ENCODE results near the gene SYT11. TPM values are rescaled to one million over a fixed set of nuclear protein-coding genes. Genes with fewer than 3 reads are reported as not detected.

Gene SYT11
- total and polyA plus RNA-seq, 2 of the 8 experiments (the other 6 are each of a cell fraction or from before 2014, with no cell fraction given): 7.2 to 9.6 TPM

- no peak overlapping the region for H3K27ac ChIP-seq (ENCODE audit: low read depth, low read length)
- H3K9ac ChIP-seq (replicated peaks in 1 of 4; ENCODE audit: extremely low read depth in 1 of 4, low read depth in 3 of 4, low read length in 3 of 4): peak overlapping the region in 2 of 4 experiments; percentile 16 to 22; a peak in 6 of 7 replicates
- peaks cover 0 to 11% of the 10 kb centered on the region in 2 experiments; a peak in 1 of 4 replicates for H3K79me2 ChIP-seq (ENCODE audit: control insufficient read depth in 1 of 2, insufficient read depth in 2 of 2, low read length in 2 of 2)
- H3K79me1 ChIP-seq (ENCODE audit: low read depth, low read length): no peaks in the 10 kb centered on the region; the same call in 1 of the 2 replicates
- ChIA-PET CTCF (ENCODE audit: partially characterized antibody) (interaction anchor here (1.1 kb wide), 1 partner anchor 57 kb away, joined by 3 read pairs; no protein-coding TSS in a partner anchor), POLR2A (ENCODE audit: partially characterized antibody) (interaction anchor here (0.7 to 1.9 kb wide), 8 partner anchors 12 to 136 kb away, joined by 3 to 5 read pairs (median 3); partner anchors contain the start of genes KHDC4 and SYT11)
- no peak overlapping the region for H3K4ac ChIP-seq (replicated peaks; ENCODE audit: insufficient read length, low read depth, low read length)
- H3K4me3 ChIP-seq (ENCODE audit: extremely low read depth in 1 of 4, insufficient read depth in 2 of 4, low read depth in 3 of 4, low read length in 4 of 4): peak overlapping the region; percentile 68 to 87 (median 74)
- no peaks in the 10 kb centered on the region for H3K27me3 ChIP-seq (replicated peaks in 1 of 4; ENCODE audit: control insufficient read depth in 3 of 4, extremely low read depth in 1 of 4, insufficient read depth in 3 of 4, low read length in 3 of 4)
- H2AFZ ChIP-seq (ENCODE audit: low read length): no peak overlapping the region
- FAIRE-seq: no peak
- peaks cover 0 to 3% (median 1%) of the 10 kb centered on the region in 4 experiments; a peak in 2 of 7 replicates for H3K4me1 ChIP-seq (replicated peaks in 1 of 4; ENCODE audit: control insufficient read depth in 3 of 4, insufficient read depth in 4 of 4, low read length in 3 of 4)
- H3K23me2 ChIP-seq (ENCODE audit: low read depth, low read length): peaks cover 3% of the 10 kb centered on the region; the same call in 1 of the 2 replicates
- H2AK5ac ChIP-seq (ENCODE audit: low read depth, low read length): no peak overlapping the region
- H3K36me3 ChIP-seq (ENCODE audit: control insufficient read depth in 2 of 4, insufficient read depth in 4 of 4, low read length in 3 of 4): peaks cover 15 to 63% (median 31%) of the 10 kb centered on the region in 4 experiments
- no peak overlapping the region for H2BK20ac ChIP-seq (ENCODE audit: low read length)
- peak overlapping the region; percentile 70 to 96 for H3K4me2 ChIP-seq (ENCODE audit: insufficient read depth in 1 of 2, low read depth in 2 of 2, low read length in 2 of 2)
- H3K56ac ChIP-seq (replicated peaks; ENCODE audit: insufficient read length, low read depth, low read length): no peak overlapping the region
- no peak overlapping the region for H2BK15ac ChIP-seq (ENCODE audit: low read length)
- H2BK5ac ChIP-seq (ENCODE audit: low read depth, low read length): no peak overlapping the region
- no peak overlapping the region for H2BK12ac ChIP-seq (ENCODE audit: low read depth, low read length)
- H4K5ac ChIP-seq (ENCODE audit: insufficient read length, low read depth, low read length): no peak overlapping the region
- H3K14ac ChIP-seq (ENCODE audit: insufficient read length): no peak overlapping the region
- H3K9me3 ChIP-seq (ENCODE audit: insufficient read depth in 2 of 2, low read depth in 1 of 2, low read length in 1 of 2): no peaks in the 10 kb centered on the region
- H3K23ac ChIP-seq (ENCODE audit: insufficient read length): no peak overlapping the region
- H4K20me1 ChIP-seq (replicated peaks in 1 of 2; ENCODE audit: control insufficient read depth in 1 of 2, insufficient read depth in 2 of 2, low read length in 2 of 2): peaks cover 0 to 2% of the 10 kb centered on the region in 2 experiments
- DNase-seq (ENCODE audit: low read depth in 1 of 2, low spot score in 2 of 2): peak in 1 of 2 experiments; percentile 55
- H3K18ac ChIP-seq (ENCODE audit: extremely low read depth, low read length): no peak overlapping the region; the same call in 1 of the 2 replicates
- no peak overlapping the region for H2BK120ac ChIP-seq (replicated peaks; ENCODE audit: low read depth, low read length)
- 20% methylated on average over 9 of the region's 11 CpGs; no CpG with 5 or more reads in 1 of the 2 experiments for WGBS, 2 experiments (ENCODE audit: extremely low coverage in 1 of 2, insufficient coverage in 1 of 2, insufficient read length in 1 of 2, insufficient replicate concordance in 2 of 2, low coverage in 1 of 2, low lambda C conversion rate in 2 of 2, missing lambda C conversion rate in 1 of 2)
- no peak overlapping the region for H4K8ac ChIP-seq (ENCODE audit: extremely low read depth, insufficient read depth, low read length)
- H4K91ac ChIP-seq (replicated peaks; ENCODE audit: insufficient read length, low read length): no peak overlapping the region
- TF ChIP-seq RBBP5 (IDR thresholded peaks at IDR 0.05; ENCODE audit: borderline replicate concordance, low read depth, low read length) (peak; percentile 38; the same call in 1 of the 2 replicates), CBX5 (IDR thresholded peaks at IDR 0.05; ENCODE audit: low read depth, low read length) (no peak), CTCF (IDR thresholded peaks at IDR 0.05; ENCODE audit: control extremely low read depth in 1 of 3, insufficient read depth in 1 of 3, low read depth in 1 of 3, low read length in 3 of 3) (peak in 1 of 3 experiments; percentile 7; a peak in 1 of 4 replicates), TAF1 (IDR thresholded peaks at IDR 0.05; ENCODE audit: low read depth, low read length) (no peak; the same call in 1 of the 2 replicates), SRF (IDR thresholded peaks at IDR 0.05; ENCODE audit: low read depth, low read length) (no peak), SIN3A (conservative IDR thresholded peaks at IDR 0.05 in 1 of 2, IDR thresholded peaks at IDR 0.05 in 1 of 2; ENCODE audit: low read depth in 1 of 2, low read length in 2 of 2) (no peak; a peak in 1 of 4 replicates), YY1 (IDR thresholded peaks at IDR 0.05; ENCODE audit: low read depth, low read length) (no peak), SP4 (IDR thresholded peaks at IDR 0.05; ENCODE audit: low read length) (no peak)
- TF ChIP-seq, protein P1, sequence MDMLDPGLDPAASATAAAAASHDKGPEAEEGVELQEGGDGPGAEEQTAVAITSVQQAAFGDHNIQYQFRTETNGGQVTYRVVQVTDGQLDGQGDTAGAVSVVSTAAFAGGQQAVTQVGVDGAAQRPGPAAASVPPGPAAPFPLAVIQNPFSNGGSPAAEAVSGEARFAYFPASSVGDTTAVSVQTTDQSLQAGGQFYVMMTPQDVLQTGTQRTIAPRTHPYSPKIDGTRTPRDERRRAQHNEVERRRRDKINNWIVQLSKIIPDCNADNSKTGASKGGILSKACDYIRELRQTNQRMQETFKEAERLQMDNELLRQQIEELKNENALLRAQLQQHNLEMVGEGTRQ (IDR thresholded peaks at IDR 0.05; ENCODE audit: low read length): no peak
Measured at GRCh38 chr1:155910621-155911121, 51.3 kb downstream of the SYT11 start.
